HepG2 (cell line): ENCODE results near the gene RSPH4A. TPM values are rescaled to one million over a fixed set of nuclear protein-coding genes. Genes with fewer than 3 reads are reported as not detected.

Experiments
- ARNT2 ChIP-seq: sonication (generic); formaldehyde crosslinking; IDR thresholded peaks from 2 replicates; pipeline ENCODE4 v1.8.0; 2022; ENCODE audit warnings: mild to moderate bottlenecking, low read depth, missing genetic modification reagents, moderate library complexity
- ARNTL ChIP-seq: sonication (generic); formaldehyde crosslinking; IDR thresholded peaks from 2 replicates; pipeline ENCODE4 v1.4.0; 2020; ENCODE audit warnings: mild to moderate bottlenecking, missing genetic modification reagents
- ASH2L ChIP-seq: fragments of 300-600, 200-600 bp; sonication (generic); IDR thresholded peaks from 2 replicates; pipeline ENCODE4 v1.7.0; 2017; ENCODE audit warnings: low read depth, mild to moderate bottlenecking, moderate library complexity, mixed read lengths, low read length; ENCODE audit not compliant: insufficient read length
- ATAD3A ChIP-seq: sonication (generic); formaldehyde crosslinking; IDR thresholded peaks from 2 replicates; pipeline ENCODE4 v1.4.0; 2020; ENCODE audit warnings: missing genetic modification reagents
- CBX1 ChIP-seq: IDR thresholded peaks from one replicate; pipeline ENCODE4 v1.6.1; 2016; ENCODE audit warnings: antibody characterized with exemption, low read depth
- JARID2 ChIP-seq: sonication (generic); formaldehyde crosslinking; IDR thresholded peaks from 2 replicates; pipeline ENCODE4 v1.8.1; 2023; ENCODE audit warnings: missing genetic modification reagents, inconsistent platforms; ENCODE audit not compliant: insufficient replicate concordance
- KLF6 ChIP-seq: IDR thresholded peaks from 2 replicates; pipeline ENCODE4 v1.8.0; 2016; ENCODE audit warnings: missing biosample characterization, missing genetic modification reagents
- MED13 ChIP-seq: sonication (generic); formaldehyde crosslinking; IDR thresholded peaks from 2 replicates; pipeline ENCODE4 v1.5.0; 2020; ENCODE audit warnings: missing genetic modification reagents
- MIXL1 ChIP-seq: IDR thresholded peaks from 2 replicates; pipeline ENCODE4 v1.6.1; 2016
- NFYB ChIP-seq: sonication (generic); formaldehyde crosslinking; IDR thresholded peaks from 2 replicates; pipeline ENCODE4 v1.4.0; 2020; ENCODE audit warnings: missing genetic modification reagents
- NONO ChIP-seq, 2 experiments: fragments of 450-650 bp in 1 of 2; sonication (generic) in 1 of 2; formaldehyde crosslinking in 1 of 2; IDR thresholded peaks in 1 of 2; conservative IDR thresholded peaks in 1 of 2; 2 replicates each; pipeline versions ENCODE4 v1.6.1 to v1.8.0; 2017 to 2022; ENCODE audit warnings: mild to moderate bottlenecking in 1 of 2, missing genetic modification reagents in 1 of 2, moderate library complexity in 1 of 2
- NRL ChIP-seq: sonication (generic); formaldehyde crosslinking; IDR thresholded peaks from 2 replicates; pipeline ENCODE4 v1.5.0; 2020; ENCODE audit warnings: missing genetic modification reagents, mild to moderate bottlenecking, moderate library complexity, borderline replicate concordance
- POGK ChIP-seq: sonication (generic); formaldehyde crosslinking; conservative IDR thresholded peaks from 2 replicates; pipeline ENCODE4 v1.8.0; 2022; ENCODE audit warnings: mild to moderate bottlenecking, moderate library complexity, missing genetic modification reagents
- REXO4 ChIP-seq: sonication (generic); formaldehyde crosslinking; IDR thresholded peaks from 2 replicates; pipeline ENCODE4 v1.8.0; 2022; ENCODE audit warnings: missing genetic modification reagents, mild to moderate bottlenecking, borderline replicate concordance
- SSRP1 ChIP-seq: IDR thresholded peaks from 2 replicates; pipeline ENCODE4 v1.6.1; 2016; ENCODE audit warnings: control low read depth
- SYNCRIP ChIP-seq: fragments of 200-400 bp; formaldehyde crosslinking; IDR thresholded peaks from 2 replicates; pipeline ENCODE4 v1.6.1; 2018; ENCODE audit warnings: mild to moderate bottlenecking, low read depth, low read length; ENCODE audit not compliant: insufficient read depth
- TBL1XR1 ChIP-seq: fragments of 150-350 bp; IDR thresholded peaks from 2 replicates; pipeline ENCODE4 v1.6.1; 2014; ENCODE audit warnings: borderline replicate concordance, low read length; ENCODE audit not compliant: partially characterized antibody
- TEAD2 ChIP-seq: sonication (generic); formaldehyde crosslinking; IDR thresholded peaks from 2 replicates; pipeline ENCODE4 v1.9.0; 2021; ENCODE audit warnings: missing genetic modification reagents
- TOPORS ChIP-seq: sonication (generic); formaldehyde crosslinking; IDR thresholded peaks from 2 replicates; pipeline ENCODE4 v1.8.0; 2023; ENCODE audit warnings: mild to moderate bottlenecking, missing genetic modification reagents
- WIZ ChIP-seq: sonication (generic); formaldehyde crosslinking; IDR thresholded peaks from 2 replicates; pipeline ENCODE4 v1.5.1; 2020; ENCODE audit warnings: mild to moderate bottlenecking, missing genetic modification reagents
- ZBTB38 ChIP-seq: sonication (generic); formaldehyde crosslinking; IDR thresholded peaks from 2 replicates; pipeline ENCODE4 v1.5.1; 2020; ENCODE audit warnings: mild to moderate bottlenecking, missing genetic modification reagents
- ZFP41 ChIP-seq: sonication (generic); formaldehyde crosslinking; IDR thresholded peaks from 2 replicates; pipeline ENCODE4 v1.4.0; 2020; ENCODE audit warnings: mild to moderate bottlenecking, missing genetic modification reagents, borderline replicate concordance
- ZFX ChIP-seq: sonication (generic); formaldehyde crosslinking; IDR thresholded peaks from 2 replicates; pipeline ENCODE4 v1.4.0; 2020; ENCODE audit warnings: mild to moderate bottlenecking, low read depth, missing genetic modification reagents, moderate library complexity
- ZKSCAN8 ChIP-seq: IDR thresholded peaks from 2 replicates; pipeline ENCODE4 v1.6.1; 2016; ENCODE audit warnings: borderline replicate concordance, missing genetic modification reagents, missing compliant biosample characterization
- ZNF30 ChIP-seq: sonication (generic); formaldehyde crosslinking; IDR thresholded peaks from 2 replicates; pipeline ENCODE4 v1.5.0; 2020; ENCODE audit warnings: mild to moderate bottlenecking, missing genetic modification reagents
- ZNF335 ChIP-seq: sonication (generic); formaldehyde crosslinking; IDR thresholded peaks from 2 replicates; pipeline ENCODE4 v1.4.0; 2020; ENCODE audit warnings: missing genetic modification reagents
- ZNF557 ChIP-seq: sonication (generic); formaldehyde crosslinking; IDR thresholded peaks from 2 replicates; pipeline ENCODE4 v1.4.0; 2020; ENCODE audit warnings: missing genetic modification reagents
- ZNF563 ChIP-seq: sonication (generic); formaldehyde crosslinking; IDR thresholded peaks from 2 replicates; pipeline ENCODE4 v1.8.0; 2022; ENCODE audit warnings: mild to moderate bottlenecking, moderate library complexity, missing genetic modification reagents
- ZNF615 ChIP-seq: sonication (generic); formaldehyde crosslinking; IDR thresholded peaks from 2 replicates; pipeline ENCODE4 v1.5.0; 2020; ENCODE audit warnings: mild to moderate bottlenecking, missing genetic modification reagents, borderline replicate concordance
- ZNF644 ChIP-seq: IDR thresholded peaks from 2 replicates; pipeline ENCODE4 v1.6.1; 2016; ENCODE audit warnings: low read depth
- polyA plus RNA-seq, 8 experiments: library from polyadenylated mRNA; depleted of rRNA in 3 of 8; stranded (reverse) in 7 of 8; unstranded in 1 of 8; fragments of >200 nt; fragmentation: Illumina TruSeq in 4 of 8; extraction: Trizol in 4 of 8; gene quantifications; 2 replicates each; pipeline versions ENCODE4 v1.2.1 to v1.2.3, GENCODE V29; 2011 to 2016; ENCODE audit warnings: low read depth in 4 of 8, missing spikeins in 1 of 8, mixed read lengths in 1 of 8; ENCODE audit not compliant: insufficient read depth in 1 of 8
- total RNA-seq, 5 experiments: library from RNA; depleted of rRNA; stranded (reverse); fragments of >200 nt; fragmentation: Illumina TruSeq; extraction: Trizol; gene quantifications; 2 replicates each; pipeline ENCODE4 v1.2.3, GENCODE V29; 2016; ENCODE audit warnings: low read depth in 1 of 5
- TF ChIP-seq, protein P1 (sequence below): IDR thresholded peaks from 2 replicates; pipeline ENCODE4 v1.6.1; 2016; ENCODE audit warnings: missing compliant biosample characterization, missing genetic modification reagents, borderline replicate concordance

Gene RSPH4A
- total and polyA plus RNA-seq, 2 of the 13 experiments (the other 11 are each of a cell fraction or from before 2014, with no cell fraction given): 0.24 to 0.40 TPM

- TF ChIP-seq ZBTB38 (CRISPR knock-in tag) (no peak), ZNF615 (CRISPR knock-in tag) (no peak), TEAD2 (CRISPR knock-in tag) (no peak), ZNF335 (CRISPR knock-in tag) (peak; percentile 77), ZKSCAN8 (CRISPR knock-in tag) (peak; percentile 28; the same call in 1 of the 2 replicates), ARNTL (no peak), NONO (IDR thresholded peaks at IDR 0.05) (no peak), NONO (CRISPR knock-in tag; conservative IDR thresholded peaks at IDR 0.05) (0 out of 2 replicates have a peak, but pooled peaks have one; percentile 40), TOPORS (CRISPR knock-in tag) (no peak), ZNF30 (no peak), ASH2L (peak; percentile 25), ARNT2 (CRISPR knock-in tag) (no peak), CBX1 (no peak), ZNF557 (no peak), MED13 (CRISPR knock-in tag) (no peak), TBL1XR1 (no peak), ATAD3A (CRISPR knock-in tag) (no peak), SSRP1 (CRISPR knock-in tag) (no peak), ZFP41 (CRISPR knock-in tag) (no peak), POGK (CRISPR knock-in tag) (no peak), ZNF563 (CRISPR knock-in tag) (no peak), SYNCRIP (no peak), NFYB (CRISPR knock-in tag) (no peak), NRL (CRISPR knock-in tag) (no peak), ZFX (CRISPR knock-in tag) (no peak), KLF6 (CRISPR knock-in tag) (no peak), WIZ (CRISPR knock-in tag) (no peak), REXO4 (no peak), ZNF644 (CRISPR knock-in tag) (peak; percentile 64), JARID2 (CRISPR knock-in tag) (no peak), MIXL1 (0 out of 2 replicates have a peak, but pooled peaks have one; percentile 56)
- TF ChIP-seq, protein P1, sequence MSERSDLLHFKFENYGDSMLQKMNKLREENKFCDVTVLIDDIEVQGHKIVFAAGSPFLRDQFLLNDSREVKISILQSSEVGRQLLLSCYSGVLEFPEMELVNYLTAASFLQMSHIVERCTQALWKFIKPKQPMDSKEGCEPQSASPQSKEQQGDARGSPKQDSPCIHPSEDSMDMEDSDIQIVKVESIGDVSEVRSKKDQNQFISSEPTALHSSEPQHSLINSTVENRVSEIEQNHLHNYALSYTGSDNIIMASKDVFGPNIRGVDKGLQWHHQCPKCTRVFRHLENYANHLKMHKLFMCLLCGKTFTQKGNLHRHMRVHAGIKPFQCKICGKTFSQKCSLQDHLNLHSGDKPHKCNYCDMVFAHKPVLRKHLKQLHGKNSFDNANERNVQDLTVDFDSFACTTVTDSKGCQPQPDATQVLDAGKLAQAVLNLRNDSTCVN: no peak
Observed at GRCh38 chr6:116633685-116634084, 17.4 kb downstream of the RSPH4A start (continued).
